ENCODE data around the gene KXD1. TPM values are rescaled to one million over a fixed set of nuclear protein-coding genes. Genes with fewer than 3 reads are reported as not detected.

The KXD1 gene
- total RNA-seq, 4 donors from 2014 or later, result 129 to 155 (median 149) TPM

GRCh38 chr19:18542941-18543813 lies 14.5 kb upstream of the KXD1 start, which contains the start of gene FKBP8:
Gene FKBP8 (minus strand): TSS chr19:18543573. CDS start chr19:18541970, 1,603 bp downstream.
- Histone ChIP-seq H3K9me3 (no peaks in the 10 kb centered on the region), H3K36me3 (peaks cover 17 to 33% (median 32%) of the 10 kb centered on the region in 4 donors), H3K27me3 (no peaks in the 10 kb centered on the region), H3K4me3 (peak within 1 kb of the TSS; percentile 78 to 95 (median 86)), H3K27ac (replicated peaks in 1 of 4) (peak within 1 kb of the TSS; percentile 93 to 96 (median 94)), H3K4me1 (peaks cover 13 to 25% (median 24%) of the 10 kb centered on the region in 4 donors)
- intact Hi-C loops (cut with DNase I), result no loop called here
- under 1% methylated on average over 22 of the region's 86 CpGs for WGBS
- DNase-seq (ENCODE audit: extremely low spot score), result peak; percentile 97
- TF ChIP-seq POLR2A (IDR thresholded peaks at IDR 0.05; ENCODE audit: low read depth) (no peak), POLR2AphosphoS5 (IDR thresholded peaks at IDR 0.05) (peak; percentile 46 to 74)

GRCh38 chr19:18543814-18544475 lies 13.7 kb upstream of the KXD1 start:
- Histone ChIP-seq H3K9me3 (no peaks in the 10 kb centered on the region), H3K4me1 (peaks cover 13 to 25% (median 24%) of the 10 kb centered on the region in 4 donors), H3K27me3 (no peaks in the 10 kb centered on the region), H3K36me3 (peaks cover 15 to 28% (median 27%) of the 10 kb centered on the region in 4 donors), H3K4me3 (peak overlapping the region; percentile 78 to 95 (median 86)), H3K27ac (replicated peaks in 1 of 4) (peak overlapping the region; percentile 93 to 96 (median 94))
- DNase-seq (ENCODE audit: extremely low spot score), result no peak
- WGBS, result 18% methylated on average over 6 of the region's 12 CpGs
- TF ChIP-seq CTCF (IDR thresholded peaks at IDR 0.05) (no peak), POLR2A (IDR thresholded peaks at IDR 0.05; ENCODE audit: low read depth) (no peak), EP300 (IDR thresholded peaks at IDR 0.05) (no peak), POLR2AphosphoS5 (IDR thresholded peaks at IDR 0.05) (peak; percentile 2 to 10)
- intact Hi-C loops (cut with DNase I), result no loop called here

- Histone ChIP-seq H3K27ac (replicated peaks in 1 of 4) (no peak overlapping the region), H3K36me3 (no peaks in the 10 kb centered on the region), H3K4me3 (no peak overlapping the region), H3K27me3 (no peaks in the 10 kb centered on the region), H3K4me1 (no peaks in the 10 kb centered on the region), H3K9me3 (no peaks in the 10 kb centered on the region)
- intact Hi-C loops (cut with DNase I), result no loop called here
- 68% methylated on average over 6 of the region's 6 CpGs for WGBS
- DNase-seq (ENCODE audit: extremely low spot score), result no peak
- TF ChIP-seq EP300 (IDR thresholded peaks at IDR 0.05) (no peak), CTCF (IDR thresholded peaks at IDR 0.05) (no peak), POLR2AphosphoS5 (IDR thresholded peaks at IDR 0.05) (no peak), POLR2A (IDR thresholded peaks at IDR 0.05; ENCODE audit: low read depth) (no peak)
Observed at GRCh38 chr19:18551631-18552030, 6.0 kb upstream of the KXD1 start.

GRCh38 chr19:18558202-18558555 lies 509 bp downstream of the KXD1 start:
- peak overlapping the region; percentile 94 to 99 (median 98) for H3K27ac ChIP-seq (replicated peaks in 1 of 4)
- H3K27me3 ChIP-seq, result no peaks in the 10 kb centered on the region
- peak overlapping the region; percentile 77 to 95 (median 92) for H3K4me3 ChIP-seq
- intact Hi-C loops (cut with DNase I), result loop anchor here (5.0 kb wide), 1 partner anchor 36 kb away; the partner anchor contains the start of gene ELL
- peaks cover 7 to 23% (median 16%) of the 10 kb centered on the region in 4 donors for H3K36me3 ChIP-seq
- TF ChIP-seq CTCF (IDR thresholded peaks at IDR 0.05) (no peak), EP300 (IDR thresholded peaks at IDR 0.05) (no peak), POLR2AphosphoS5 (IDR thresholded peaks at IDR 0.05) (no peak), POLR2A (IDR thresholded peaks at IDR 0.05; ENCODE audit: low read depth) (no peak)
- H3K9me3 ChIP-seq, result no peaks in the 10 kb centered on the region
- no peak for DNase-seq (ENCODE audit: extremely low spot score)
- peaks cover 8 to 43% (median 27%) of the 10 kb centered on the region in 4 donors for H3K4me1 ChIP-seq
- WGBS, result 1% methylated on average over 7 of the region's 11 CpGs

GRCh38 chr19:18558604-18559003 lies 934 bp downstream of the KXD1 start:
- peak overlapping the region; percentile 94 to 99 (median 98) for H3K27ac ChIP-seq (replicated peaks in 1 of 4)
- H3K27me3 ChIP-seq, result no peaks in the 10 kb centered on the region
- H3K4me3 ChIP-seq, result peak overlapping the region; percentile 77 to 95 (median 92)
- H3K4me1 ChIP-seq, result peaks cover 8 to 43% (median 27%) of the 10 kb centered on the region in 4 donors
- 53% methylated on average over 3 of the region's 3 CpGs for WGBS
- intact Hi-C loops (cut with DNase I), result loop anchor here (5.0 kb wide), 1 partner anchor 36 kb away; the partner anchor contains the start of gene ELL
- no peaks in the 10 kb centered on the region for H3K9me3 ChIP-seq
- no peak for TF ChIP-seq POLR2AphosphoS5 (IDR thresholded peaks at IDR 0.05)
- no peak for TF ChIP-seq EP300 (IDR thresholded peaks at IDR 0.05)
- no peak for TF ChIP-seq CTCF (IDR thresholded peaks at IDR 0.05)
- no peak for TF ChIP-seq POLR2A (IDR thresholded peaks at IDR 0.05; ENCODE audit: low read depth)
- peaks cover 11 to 27% (median 20%) of the 10 kb centered on the region in 4 donors for H3K36me3 ChIP-seq
- no peak for DNase-seq (ENCODE audit: extremely low spot score)

Data from esophagus muscularis mucosa (tissue), 4 donors.